H1 (cell line): ENCODE data around the gene XRRA1. TPM values are rescaled to one million over a fixed set of nuclear protein-coding genes. Genes with fewer than 3 reads are reported as not detected.

Experiments used
- CTCF ChIA-PET: fragments of 300-600 bp; sonication (Branson Sonifier 250); formaldehyde crosslinking; loops from one replicate; lab custom pipeline; 2021; ENCODE audit not compliant: partially characterized antibody; lab: Charles Lee
- POLR2A ChIA-PET: fragments of 300-600 bp; sonication (Branson Sonifier 250); formaldehyde crosslinking; loops from one replicate; lab custom pipeline; 2021; ENCODE audit warnings: inconsistent platforms; ENCODE audit not compliant: partially characterized antibody; lab: Charles Lee
- DNase-seq, 2 experiments: peaks; one replicate each; pipeline versions ENCODE4 v3.0.0 to v3.0.0-alpha.2; 2010 to 2022; ENCODE audit warnings: low spot score in 2 of 2, low read depth in 1 of 2, mixed read lengths in 1 of 2
- FAIRE-seq: peaks from 2 replicates; lab custom pipeline; 2011; peaks lifted over from hg19 to GRCh38; lab: Jason Lieb, UNC
- H2AFZ ChIP-seq: 2 replicates; pipeline ENCODE4 v1.8.1; 2012; ENCODE audit warnings: low read length, inconsistent platforms
- H2AK5ac ChIP-seq: 2 replicates; pipeline ENCODE4 v1.6.1; 2013; ENCODE audit warnings: low read depth, low read length
- H2BK120ac ChIP-seq: replicated peaks from 2 replicates; pipeline ENCODE3; 2013; ENCODE audit warnings: low read depth, low read length, inconsistent platforms
- H2BK12ac ChIP-seq: 2 replicates; pipeline ENCODE4 v1.6.1; 2013; ENCODE audit warnings: low read depth, low read length
- H2BK15ac ChIP-seq: 2 replicates; pipeline ENCODE4 v1.6.1; 2013; ENCODE audit warnings: low read length
- H2BK20ac ChIP-seq: 2 replicates; pipeline ENCODE4 v1.6.1; 2013; ENCODE audit warnings: low read length
- H2BK5ac ChIP-seq: 2 replicates; pipeline ENCODE4 v1.6.1; 2013; ENCODE audit warnings: low read depth, low read length
- H3K14ac ChIP-seq: 2 replicates; pipeline ENCODE4 v1.6.1; 2013; ENCODE audit warnings: inconsistent platforms; ENCODE audit not compliant: insufficient read length
- H3K18ac ChIP-seq: 2 replicates; pipeline ENCODE4 v1.6.1; 2013; ENCODE audit warnings: low read length; ENCODE audit errors: extremely low read depth
- H3K23ac ChIP-seq: 2 replicates; pipeline ENCODE4 v1.6.1; 2013; ENCODE audit warnings: inconsistent platforms; ENCODE audit not compliant: insufficient read length
- H3K23me2 ChIP-seq: 2 replicates; pipeline ENCODE4 v1.6.1; 2013; ENCODE audit warnings: low read depth, low read length
- H3K27ac ChIP-seq: 2 replicates; pipeline ENCODE4 v1.6.1; 2011; ENCODE audit warnings: low read depth, low read length, inconsistent platforms
- H3K27me3 ChIP-seq, 4 experiments: replicated peaks in 1 of 4; 1 replicate in 1 of 4; 2 replicates in 3 of 4; pipeline versions ENCODE4 v1.6.1 to v1.8.1; 2011 to 2013; ENCODE audit warnings: low read length in 3 of 4, mild to moderate bottlenecking in 3 of 4, inconsistent platforms in 2 of 4, mixed read lengths in 2 of 4, moderate library complexity in 1 of 4; ENCODE audit not compliant: control insufficient read depth in 3 of 4, insufficient read depth in 3 of 4; ENCODE audit errors: extremely low read depth in 1 of 4
- H3K36me3 ChIP-seq, 4 experiments: 2 replicates each; pipeline versions ENCODE4 v1.6.1 to v1.8.1; 2011 to 2013; ENCODE audit warnings: mild to moderate bottlenecking in 4 of 4, low read length in 3 of 4, moderate library complexity in 2 of 4, control low read depth in 1 of 4, inconsistent platforms in 1 of 4; ENCODE audit not compliant: insufficient read depth in 4 of 4, control insufficient read depth in 2 of 4
- H3K4ac ChIP-seq: replicated peaks from 2 replicates; pipeline ENCODE3; 2013; ENCODE audit warnings: low read length, low read depth, mixed read lengths, inconsistent platforms; ENCODE audit not compliant: insufficient read length
- H3K4me1 ChIP-seq, 4 experiments: replicated peaks in 1 of 4; 1 replicate in 1 of 4; 2 replicates in 3 of 4; pipeline versions ENCODE4 v1.6.1 to v1.8.1; 2011 to 2013; ENCODE audit warnings: low read length in 3 of 4, inconsistent platforms in 2 of 4, mixed read lengths in 1 of 4; ENCODE audit not compliant: insufficient read depth in 4 of 4, control insufficient read depth in 3 of 4
- H3K4me2 ChIP-seq, 2 experiments: 2 replicates each; pipeline versions ENCODE4 v1.6.1 to v1.8.1; 2011 to 2013; ENCODE audit warnings: low read depth in 2 of 2, low read length in 2 of 2, control low read depth in 1 of 2, inconsistent platforms in 1 of 2, mild to moderate bottlenecking in 1 of 2; ENCODE audit not compliant: insufficient read depth in 1 of 2
- H3K4me3 ChIP-seq, 4 experiments: fragments of 200-600, 300-600 bp in 1 of 4; sonication (generic), shearing (Covaris generic), sonication (Bioruptor Twin) in 1 of 4; 2 replicates each; pipeline versions ENCODE4 v1.5.1 to v1.8.1; 2011 to 2016; ENCODE audit warnings: low read length in 4 of 4, low read depth in 3 of 4, control low read depth in 2 of 4, inconsistent platforms in 2 of 4, mild to moderate bottlenecking in 2 of 4, mixed read lengths in 1 of 4, moderate library complexity in 1 of 4; ENCODE audit not compliant: insufficient read depth in 2 of 4; ENCODE audit errors: extremely low read depth in 1 of 4
- H3K56ac ChIP-seq: replicated peaks from 2 replicates; pipeline ENCODE3; 2013; ENCODE audit warnings: low read depth, mild to moderate bottlenecking, mixed read lengths, low read length, inconsistent platforms; ENCODE audit not compliant: insufficient read length
- H3K79me1 ChIP-seq: 2 replicates; pipeline ENCODE4 v1.6.1; 2013; ENCODE audit warnings: low read depth, low read length, control low read depth
- H3K79me2 ChIP-seq, 2 experiments: 2 replicates each; pipeline versions ENCODE4 v1.6.1 to v1.8.1; 2012 to 2013; ENCODE audit warnings: low read length in 2 of 2, mild to moderate bottlenecking in 2 of 2, inconsistent platforms in 1 of 2; ENCODE audit not compliant: insufficient read depth in 2 of 2, control insufficient read depth in 1 of 2
- H3K9ac ChIP-seq, 4 experiments: replicated peaks in 1 of 4; 1 replicate in 1 of 4; 2 replicates in 3 of 4; pipeline versions ENCODE4 v1.6.1 to v1.8.1; 2011 to 2013; ENCODE audit warnings: low read depth in 3 of 4, low read length in 3 of 4, control low read depth in 2 of 4, mild to moderate bottlenecking in 2 of 4, moderate library complexity in 2 of 4, inconsistent platforms in 1 of 4; ENCODE audit errors: extremely low read depth in 1 of 4
- H3K9me3 ChIP-seq, 2 experiments: 2 replicates each; pipeline versions ENCODE4 v1.6.1 to v1.8.1; 2012 to 2013; ENCODE audit warnings: mild to moderate bottlenecking in 2 of 2, moderate library complexity in 2 of 2, control low read depth in 1 of 2, inconsistent platforms in 1 of 2, low read depth in 1 of 2, low read length in 1 of 2, mixed read lengths in 1 of 2; ENCODE audit not compliant: insufficient read depth in 2 of 2
- H4K20me1 ChIP-seq, 2 experiments: replicated peaks in 1 of 2; 2 replicates each; pipeline versions ENCODE3 to v1.8.1; 2011 to 2013; ENCODE audit warnings: inconsistent platforms in 2 of 2, low read length in 2 of 2, mild to moderate bottlenecking in 1 of 2; ENCODE audit not compliant: insufficient read depth in 2 of 2, control insufficient read depth in 1 of 2
- H4K5ac ChIP-seq: 2 replicates; pipeline ENCODE4 v1.6.1; 2013; ENCODE audit warnings: low read length, low read depth, mixed read lengths, inconsistent platforms; ENCODE audit not compliant: insufficient read length
- H4K8ac ChIP-seq: 2 replicates; pipeline ENCODE4 v1.8.0; 2013; ENCODE audit warnings: mild to moderate bottlenecking, moderate library complexity, low read length, inconsistent platforms; ENCODE audit not compliant: insufficient read depth; ENCODE audit errors: extremely low read depth
- H4K91ac ChIP-seq: replicated peaks from 2 replicates; pipeline ENCODE3; 2013; ENCODE audit warnings: low read length, mixed read lengths, inconsistent platforms; ENCODE audit not compliant: insufficient read length
- BACH1 ChIP-seq: IDR thresholded peaks from 2 replicates; pipeline ENCODE4 v1.6.1; 2012; ENCODE audit warnings: low read length, improper control_type of control experiment
- CBX8 ChIP-seq: fragments of 300-800, 300-1000 bp; sonication (generic); IDR thresholded peaks from 2 replicates; pipeline ENCODE4 v1.7.1; 2016; ENCODE audit warnings: low read depth, low read length, borderline replicate concordance
- CHD1 ChIP-seq: IDR thresholded peaks from 2 replicates; pipeline ENCODE4 v1.6.1; 2012; ENCODE audit warnings: low read depth, low read length, improper control_type of control experiment
- EGR1 ChIP-seq: IDR thresholded peaks from 2 replicates; pipeline ENCODE4 v1.6.1; 2011; ENCODE audit warnings: low read depth, low read length, borderline replicate concordance
- EZH2 ChIP-seq: fragments of 200-600 bp; sonication (generic); IDR thresholded peaks from 2 replicates; pipeline ENCODE4 v1.7.1; 2012; ENCODE audit warnings: low read depth, mild to moderate bottlenecking, moderate library complexity, low read length, inconsistent platforms; ENCODE audit not compliant: severe bottlenecking
- NRF1 ChIP-seq: IDR thresholded peaks from 2 replicates; pipeline ENCODE4 v1.6.1; 2011; ENCODE audit warnings: mild to moderate bottlenecking, low read depth, low read length, improper control_type of control experiment
- SIX5 ChIP-seq: IDR thresholded peaks from 2 replicates; pipeline ENCODE4 v1.6.1; 2011; ENCODE audit warnings: mild to moderate bottlenecking, low read depth, low read length
- WGBS, 2 experiments: shearing (Covaris generic) in 1 of 2; methylation state at CpG; one replicate each; pipeline versions ENCODE4 v1.1.6 to v1.1.7; 2013 to 2015; ENCODE audit warnings: low lambda C conversion rate in 2 of 2, mixed read lengths in 2 of 2, inconsistent platforms in 1 of 2, low coverage in 1 of 2, missing lambda C conversion rate in 1 of 2; ENCODE audit not compliant: insufficient replicate concordance in 2 of 2, insufficient coverage in 1 of 2, insufficient read length in 1 of 2; ENCODE audit errors: extremely low coverage in 1 of 2, missing lambda C conversion rate in 1 of 2; 5-methylcytosine and 5-hydroxymethylcytosine counted together
- polyA plus RNA-seq, 7 experiments: library from polyadenylated mRNA; depleted of rRNA in 3 of 7; stranded (reverse) in 5 of 7; unstranded in 2 of 7; fragments of >200 nt in 5 of 7; fragments of 200-250 nt in 2 of 7; gene quantifications; 1 replicate in 5 of 7; 2 replicates in 1 of 7; 4 replicates in 1 of 7; pipeline versions ENCODE4 v1.2.1 to v1.2.3, GENCODE V29; 2011 to 2013; ENCODE audit warnings: missing spikeins in 2 of 7, mixed read lengths in 2 of 7
- total RNA-seq: library from RNA; stranded (reverse); fragmentation: NEBNext Ultra II Directional; extraction: Animal tissue kit (Norgen Biotek cat#: 25700); gene quantifications from 2 replicates; pipeline ENCODE4 v1.2.1, GENCODE V29; 2021

Gene XRRA1
- total and polyA plus RNA-seq, 2 of the 8 experiments (the other 6 are each of a cell fraction or from before 2014, with no cell fraction given), result 2.1 to 7.1 TPM

- DNase-seq, result no peak
- ChIA-PET POLR2A (no interaction called here), CTCF (interaction anchor here (0.9 to 2.8 kb wide), 11 partner anchors 11 to 195 kb away, joined by 3 to 19 read pairs (median 4); no protein-coding TSS in a partner anchor)
- no peak overlapping the region for H2BK120ac ChIP-seq
- no peak for FAIRE-seq
- H3K9me3 ChIP-seq, result peaks cover 40 to 46% of the 10 kb centered on the region in 2 experiments
- no peak overlapping the region for H2AFZ ChIP-seq
- no peak overlapping the region for H2AK5ac ChIP-seq
- whole genome bisulfite sequencing, 2 experiments, result 96% methylated on average over 2 of the region's 2 CpGs; no CpG with 5 or more reads in 1 of the 2 experiments
- H3K27ac ChIP-seq, result no peak overlapping the region
- no peaks in the 10 kb centered on the region for H3K79me2 ChIP-seq
- no peaks in the 10 kb centered on the region for H3K27me3 ChIP-seq
- no peak overlapping the region for H4K8ac ChIP-seq
- H3K14ac ChIP-seq, result no peak overlapping the region
- no peak overlapping the region for H4K91ac ChIP-seq
- no peak overlapping the region for H2BK5ac ChIP-seq
- no peaks in the 10 kb centered on the region for H4K20me1 ChIP-seq
- no peak overlapping the region for H4K5ac ChIP-seq
- no peak overlapping the region for H3K4me3 ChIP-seq
- H2BK15ac ChIP-seq, result no peak overlapping the region
- no peak overlapping the region for H3K23ac ChIP-seq
- no peak overlapping the region for H2BK12ac ChIP-seq
- no peak overlapping the region for H3K18ac ChIP-seq
- no peaks in the 10 kb centered on the region for H3K79me1 ChIP-seq
- H3K4me2 ChIP-seq, result no peak overlapping the region
- no peaks in the 10 kb centered on the region for H3K4me1 ChIP-seq
- peaks cover 2 to 49% (median 4%) of the 10 kb centered on the region in 4 experiments; a peak in 5 of 8 replicates for H3K36me3 ChIP-seq
- no peak overlapping the region for H2BK20ac ChIP-seq
- H3K4ac ChIP-seq, result no peak overlapping the region
- no peak overlapping the region for H3K9ac ChIP-seq
- H3K56ac ChIP-seq, result no peak overlapping the region
- H3K23me2 ChIP-seq, result no peaks in the 10 kb centered on the region
- no peak for TF ChIP-seq SIX5
- no peak for TF ChIP-seq EZH2
- no peak for TF ChIP-seq EGR1
- TF ChIP-seq CBX8, result no peak
- TF ChIP-seq BACH1, result no peak
- TF ChIP-seq CHD1, result no peak
- no peak for TF ChIP-seq NRF1
Measured at GRCh38 chr11:74871037-74871436, 77.9 kb downstream of the XRRA1 start.
